ENCODE results near the gene ISYNA1. TPM values are rescaled to one million over a fixed set of nuclear protein-coding genes. Genes with fewer than 3 reads are reported as not detected.

Gene ISYNA1
- total RNA-seq, 1 donor from 2014 or later = 278 TPM

- no peak for DNase-seq (ENCODE audit: extremely low spot score, unreplicated experiment)
- no peak for TF ChIP-seq CTCF (conservative IDR thresholded peaks at IDR 0.05)
- peak overlapping the region; percentile 28 for H3K4me3 Mint-ChIP-seq
- no peaks in the 10 kb centered on the region for H3K9me3 Mint-ChIP-seq
- peaks cover 36% of the 10 kb centered on the region for H3K4me1 Mint-ChIP-seq (ENCODE audit: unreplicated experiment)
- no peaks in the 10 kb centered on the region for H3K36me3 Mint-ChIP-seq
- no peaks in the 10 kb centered on the region for H3K27me3 Mint-ChIP-seq
- no peak overlapping the region for H3K27ac Mint-ChIP-seq
These were observed 12.9 kb downstream of the ISYNA1 start for GRCh38 chr19:18424890-18425514.

GRCh38 chr19:18424122-18424889, 13.6 kb downstream of the ISYNA1 start:
- peaks cover 36% of the 10 kb centered on the region for H3K4me1 Mint-ChIP-seq (ENCODE audit: unreplicated experiment)
- H3K27me3 Mint-ChIP-seq = no peaks in the 10 kb centered on the region
- peak overlapping the region; percentile 56 for H3K4me3 Mint-ChIP-seq
- no peak for TF ChIP-seq CTCF (conservative IDR thresholded peaks at IDR 0.05)
- DNase-seq (ENCODE audit: extremely low spot score, unreplicated experiment) = no peak
- no peaks in the 10 kb centered on the region for H3K36me3 Mint-ChIP-seq
- no peaks in the 10 kb centered on the region for H3K9me3 Mint-ChIP-seq
- H3K27ac Mint-ChIP-seq = peak overlapping the region; percentile 70

GRCh38 chr19:18423258-18424020, 14.5 kb downstream of the ISYNA1 start:
- Mint-ChIP-seq H3K27ac (peak overlapping the region; percentile 89), H3K36me3 (no peaks in the 10 kb centered on the region), H3K9me3 (no peaks in the 10 kb centered on the region), H3K4me1 (ENCODE audit: unreplicated experiment) (peaks cover 36% of the 10 kb centered on the region), H3K4me3 (peak overlapping the region; percentile 68), H3K27me3 (no peaks in the 10 kb centered on the region)
- TF ChIP-seq CTCF (conservative IDR thresholded peaks at IDR 0.05) = no peak
- DNase-seq (ENCODE audit: extremely low spot score, unreplicated experiment) = no peak

- H3K4me1 Mint-ChIP-seq (ENCODE audit: unreplicated experiment) = peaks cover 39% of the 10 kb centered on the region
- no peaks in the 10 kb centered on the region for H3K36me3 Mint-ChIP-seq
- H3K9me3 Mint-ChIP-seq = no peaks in the 10 kb centered on the region
- H3K27ac Mint-ChIP-seq = peak overlapping the region; percentile 89
- no peak for TF ChIP-seq CTCF (conservative IDR thresholded peaks at IDR 0.05)
- no peak for DNase-seq (ENCODE audit: extremely low spot score, unreplicated experiment)
- peak overlapping the region; percentile 68 for H3K4me3 Mint-ChIP-seq
- H3K27me3 Mint-ChIP-seq = no peaks in the 10 kb centered on the region
These were observed 15.3 kb downstream of the ISYNA1 start for GRCh38 chr19:18422530-18423191.

DNA sequence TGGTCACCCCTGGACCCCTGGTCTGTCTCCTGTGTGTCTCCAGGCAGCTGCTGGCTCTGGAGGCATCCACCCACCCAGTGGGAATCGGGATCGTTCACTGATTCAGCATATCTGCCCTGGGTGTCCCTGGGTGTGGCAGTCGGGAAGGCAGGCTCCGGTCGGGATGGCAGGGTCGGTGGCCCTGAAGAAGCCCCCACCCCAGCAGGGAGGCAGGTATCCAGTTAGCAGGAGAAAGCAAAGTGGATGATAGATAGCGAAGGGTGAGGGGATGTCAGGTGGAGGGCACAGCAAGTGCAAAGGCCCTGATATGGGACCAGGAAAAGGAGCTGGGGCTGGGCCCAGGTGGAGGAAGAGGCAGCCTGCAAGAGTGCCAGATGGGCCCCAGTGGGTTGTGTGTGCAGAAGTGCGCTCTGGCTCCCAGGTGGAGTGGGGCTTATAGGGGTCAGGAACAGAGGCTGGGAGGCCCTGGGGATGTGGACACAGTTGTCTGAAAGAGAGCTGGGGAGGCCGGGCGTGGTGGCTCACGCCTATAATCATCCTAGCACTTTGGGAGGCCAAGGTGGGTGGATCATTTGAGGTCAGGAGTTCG, 16.5 kb downstream of the ISYNA1 start:
- DNase-seq (ENCODE audit: extremely low spot score, unreplicated experiment) = no peak
- H3K4me1 Mint-ChIP-seq (ENCODE audit: unreplicated experiment) = peaks cover 45% of the 10 kb centered on the region
- H3K9me3 Mint-ChIP-seq = no peaks in the 10 kb centered on the region
- peak overlapping the region; percentile 69 for H3K27ac Mint-ChIP-seq
- no peaks in the 10 kb centered on the region for H3K27me3 Mint-ChIP-seq
- TF ChIP-seq CTCF (conservative IDR thresholded peaks at IDR 0.05) = no peak
- peak overlapping the region; percentile 90 for H3K4me3 Mint-ChIP-seq
- no peaks in the 10 kb centered on the region for H3K36me3 Mint-ChIP-seq
